Sigmoid colon (tissue), 7 donors: Measurements from ENCODE around the gene RAET1L. TPM values are rescaled to one million over a fixed set of nuclear protein-coding genes. Genes with fewer than 3 reads are reported as not detected.
"Not testable (repeated sequence)": the region's sequence is repeated elsewhere in the genome, so short reads cannot be mapped to it uniquely, and the experiment has no call there.

Experiments used
- DNase-seq: peaks from one replicate; pipeline ENCODE4 v3.0.0-alpha.2; 2019
- H3K27ac ChIP-seq, 4 donors: fragments of 200-600 bp; sonication (generic); one replicate each; pipeline ENCODE4 v1.5.1; 2016 to 2019; ENCODE audit warnings: mild to moderate bottlenecking in 1 of 4
- H3K27me3 ChIP-seq, 3 donors: fragments of 200-600 bp; sonication (generic); one replicate each; pipeline ENCODE4 v1.5.1; 2019; ENCODE audit warnings: mild to moderate bottlenecking in 1 of 3
- H3K36me3 ChIP-seq, 4 donors: fragments of 200-600 bp; sonication (generic); one replicate each; pipeline ENCODE4 v1.5.1; 2016 to 2019
- H3K4me1 ChIP-seq, 4 donors: fragments of 200-600 bp; sonication (generic); one replicate each; pipeline ENCODE4 v1.5.1; 2017 to 2019
- H3K4me3 ChIP-seq, 4 donors: fragments of 200-600 bp; sonication (generic); one replicate each; pipeline ENCODE4 v1.5.1; 2017 to 2019; ENCODE audit warnings: mild to moderate bottlenecking in 2 of 4, moderate library complexity in 1 of 4
- H3K9me3 ChIP-seq, 4 donors: fragments of 200-600 bp in 3 of 4; sonication (generic) in 3 of 4; one replicate each; pipeline versions ENCODE4 v1.5.1 to v1.6.1; 2013 to 2019
- EP300 ChIP-seq, 4 donors: sonication (generic); formaldehyde crosslinking; IDR thresholded peaks; one replicate each; pipeline ENCODE4 v1.6.1; 2017; ENCODE audit warnings: antibody characterized with exemption in 4 of 4
- POLR2A ChIP-seq, 2 donors: fragments of 450-650 bp; IDR thresholded peaks; one replicate each; pipeline ENCODE4 v1.6.1; 2016; ENCODE audit warnings: antibody characterized with exemption in 2 of 2, mild to moderate bottlenecking in 2 of 2, moderate library complexity in 2 of 2
- POLR2AphosphoS5 ChIP-seq, 4 donors: sonication (generic); formaldehyde crosslinking; IDR thresholded peaks; one replicate each; pipeline ENCODE4 v1.6.1; 2017; ENCODE audit warnings: antibody characterized with exemption in 4 of 4
- WGBS, 2 donors: extraction: QIAGEN DNeasy Blood & Tissue Kit; methylation state at CpG; one replicate each; pipeline ENCODE4 v1.1.7; 2013; 5-methylcytosine and 5-hydroxymethylcytosine counted together
- intact Hi-C: fragments of 100-400 bp; cut with DNase I; formaldehyde crosslinking; loops from one replicate; pipeline ENCODE4 v1.15.1; 2023
- polyA plus RNA-seq, 3 donors: library from polyadenylated mRNA; stranded (reverse); fragments of 200-250 nt; gene quantifications; one replicate each; pipeline ENCODE4 v1.2.3, GENCODE V29; 2013
- total RNA-seq, 4 donors: library from RNA; depleted of rRNA; stranded (reverse); fragments of >200 nt; gene quantifications; one replicate each; pipeline ENCODE4 v1.1.0, GENCODE V29; 2016
- TF ChIP-seq, protein P1 (sequence below), 4 experiments: fragments of 450-650 bp in 3 of 4; fragments of 200-600 bp in 1 of 4; IDR thresholded peaks; one replicate each; pipeline ENCODE4 v1.5.1; 2016 to 2019; ENCODE audit warnings: antibody characterized with exemption in 4 of 4, mild to moderate bottlenecking in 3 of 4, moderate library complexity in 2 of 4
- donor health status: healthy with polysubstance abuse.
- donor health status: Bipolar disorder and iron deficiency.
- donor health status: healthy.

The RAET1L gene
- total and polyA plus RNA-seq, 7 donors, result not detected

DNA sequence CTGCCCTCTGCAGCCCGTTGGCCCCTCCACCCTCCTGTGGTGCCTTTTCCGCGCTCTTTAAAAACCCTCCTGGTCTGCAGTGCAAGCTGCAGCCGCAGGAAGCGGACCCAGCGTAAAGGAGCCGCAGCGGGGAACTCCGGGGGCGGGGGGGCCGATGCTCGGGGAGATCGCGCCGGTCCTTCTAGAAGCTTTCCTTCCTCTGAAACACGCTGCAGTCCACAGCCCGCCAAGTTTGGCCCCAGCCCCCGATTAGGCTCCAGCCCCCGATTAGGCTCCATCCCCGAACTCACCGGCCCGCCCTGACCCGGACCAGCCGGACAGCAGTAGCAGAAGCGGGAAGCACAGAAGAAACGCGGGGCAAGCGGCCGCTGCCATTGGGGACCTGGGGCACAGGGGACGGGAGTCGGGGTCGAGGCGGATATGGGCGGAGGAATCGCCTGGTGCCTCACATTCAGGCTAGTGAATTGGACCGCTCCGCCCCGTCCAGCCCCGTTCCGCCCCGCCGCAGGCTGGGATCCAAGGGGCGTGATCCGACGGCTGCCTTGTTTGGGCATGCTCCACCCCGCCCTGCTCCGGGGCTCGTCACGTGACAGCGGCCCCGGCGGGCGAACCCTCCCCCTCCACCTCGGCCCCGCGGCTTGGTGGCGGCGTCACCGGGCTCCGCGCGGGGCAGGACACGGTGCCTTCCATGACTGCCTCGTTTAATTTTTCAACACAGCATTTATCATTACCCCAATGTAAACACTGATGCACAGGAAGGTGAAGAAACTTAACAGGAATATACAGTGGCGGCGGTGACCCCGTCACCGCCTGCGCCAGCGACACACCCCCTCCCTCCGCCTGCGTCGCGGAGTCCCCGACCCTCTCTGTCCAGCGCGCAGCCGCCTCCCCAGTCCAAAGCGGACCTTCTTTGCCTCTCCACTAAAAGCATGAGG, 20.3 kb downstream of the RAET1L start:
- Histone ChIP-seq H3K9me3 (no peaks in the 10 kb centered on the region), H3K4me3 (peak overlapping the region; percentile 32 to 66 (median 54)), H3K27ac (peak overlapping the region in 1 of 4 donors; percentile 34), H3K36me3 (no peaks in the 10 kb centered on the region), H3K4me1 (peaks cover 0 to 17% (median 15%) of the 10 kb centered on the region in 4 donors), H3K27me3 (peaks cover 0 to 92% (median 54%) of the 10 kb centered on the region in 3 donors)
- intact Hi-C loops, result no loop called here
- DNase-seq, result peak; percentile 95
- TF ChIP-seq EP300 (IDR thresholded peaks at IDR 0.05) (no peak), POLR2AphosphoS5 (IDR thresholded peaks at IDR 0.05) (peak in 1 of 4 donors; percentile 79), POLR2A (IDR thresholded peaks at IDR 0.05) (no peak)
- TF ChIP-seq, protein P1, sequence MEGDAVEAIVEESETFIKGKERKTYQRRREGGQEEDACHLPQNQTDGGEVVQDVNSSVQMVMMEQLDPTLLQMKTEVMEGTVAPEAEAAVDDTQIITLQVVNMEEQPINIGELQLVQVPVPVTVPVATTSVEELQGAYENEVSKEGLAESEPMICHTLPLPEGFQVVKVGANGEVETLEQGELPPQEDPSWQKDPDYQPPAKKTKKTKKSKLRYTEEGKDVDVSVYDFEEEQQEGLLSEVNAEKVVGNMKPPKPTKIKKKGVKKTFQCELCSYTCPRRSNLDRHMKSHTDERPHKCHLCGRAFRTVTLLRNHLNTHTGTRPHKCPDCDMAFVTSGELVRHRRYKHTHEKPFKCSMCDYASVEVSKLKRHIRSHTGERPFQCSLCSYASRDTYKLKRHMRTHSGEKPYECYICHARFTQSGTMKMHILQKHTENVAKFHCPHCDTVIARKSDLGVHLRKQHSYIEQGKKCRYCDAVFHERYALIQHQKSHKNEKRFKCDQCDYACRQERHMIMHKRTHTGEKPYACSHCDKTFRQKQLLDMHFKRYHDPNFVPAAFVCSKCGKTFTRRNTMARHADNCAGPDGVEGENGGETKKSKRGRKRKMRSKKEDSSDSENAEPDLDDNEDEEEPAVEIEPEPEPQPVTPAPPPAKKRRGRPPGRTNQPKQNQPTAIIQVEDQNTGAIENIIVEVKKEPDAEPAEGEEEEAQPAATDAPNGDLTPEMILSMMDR (IDR thresholded peaks at IDR 0.05), result peak in 1 of 4 experiments; percentile 7
- 1% methylated on average over 79 of the region's 79 CpGs for WGBS, 2 donors

GRCh38 chr6:150004101-150004782, 21.1 kb downstream of the RAET1L start:
- no peaks in the 10 kb centered on the region for H3K36me3 ChIP-seq
- H3K4me1 ChIP-seq, result peaks cover 0 to 17% (median 15%) of the 10 kb centered on the region in 4 donors
- H3K9me3 ChIP-seq, result no peaks in the 10 kb centered on the region
- no peak for DNase-seq
- TF ChIP-seq, protein P1 (IDR thresholded peaks at IDR 0.05), result no peak
- TF ChIP-seq EP300 (IDR thresholded peaks at IDR 0.05) (no peak), POLR2A (IDR thresholded peaks at IDR 0.05) (no peak), POLR2AphosphoS5 (IDR thresholded peaks at IDR 0.05) (no peak)
- intact Hi-C loops, result no loop called here
- H3K4me3 ChIP-seq, result peak overlapping the region; percentile 32 to 66 (median 54)
- H3K27ac ChIP-seq, result no peak overlapping the region
- WGBS, 2 donors, result 26 to 33% methylated on average over 14 of the region's 14 CpGs
- peaks cover 0 to 92% (median 62%) of the 10 kb centered on the region in 3 donors for H3K27me3 ChIP-seq

- H3K36me3 ChIP-seq, H3K9me3 ChIP-seq, DNase-seq, H3K27ac ChIP-seq, intact Hi-C loops, H3K4me3 ChIP-seq: not testable (repeated sequence)
- H3K27me3 ChIP-seq, result peaks cover 3 to 92% (median 65%) of the 10 kb centered on the region in 3 donors
- 85 to 98% methylated on average over 3 of the region's 3 CpGs for WGBS, 2 donors
- H3K4me1 ChIP-seq, result peaks cover 0 to 17% (median 15%) of the 10 kb centered on the region in 4 donors
Measured at GRCh38 chr6:150003599-150003998, 21.7 kb downstream of the RAET1L start.

GRCh38 chr6:150002710-150003109, 22.6 kb downstream of the RAET1L start:
- 95 to 97% methylated on average over 2 of the region's 2 CpGs for WGBS, 2 donors
- Histone ChIP-seq H3K36me3 (no peaks in the 10 kb centered on the region), H3K9me3 (no peaks in the 10 kb centered on the region), H3K27me3 (peaks cover 3 to 91% (median 60%) of the 10 kb centered on the region in 3 donors), H3K4me1 (peaks cover 0 to 17% (median 15%) of the 10 kb centered on the region in 4 donors), H3K27ac (no peak overlapping the region), H3K4me3 (no peak overlapping the region)
- no peak for TF ChIP-seq EP300 (IDR thresholded peaks at IDR 0.05)
- no peak for TF ChIP-seq POLR2AphosphoS5 (IDR thresholded peaks at IDR 0.05)
- TF ChIP-seq POLR2A (IDR thresholded peaks at IDR 0.05), result no peak
- TF ChIP-seq, protein P1 (IDR thresholded peaks at IDR 0.05), result no peak
- DNase-seq, result no peak
- intact Hi-C loops, result no loop called here
